Measurements from ENCODE around the gene OLFM1.

- TF ChIP-seq, protein P1, sequence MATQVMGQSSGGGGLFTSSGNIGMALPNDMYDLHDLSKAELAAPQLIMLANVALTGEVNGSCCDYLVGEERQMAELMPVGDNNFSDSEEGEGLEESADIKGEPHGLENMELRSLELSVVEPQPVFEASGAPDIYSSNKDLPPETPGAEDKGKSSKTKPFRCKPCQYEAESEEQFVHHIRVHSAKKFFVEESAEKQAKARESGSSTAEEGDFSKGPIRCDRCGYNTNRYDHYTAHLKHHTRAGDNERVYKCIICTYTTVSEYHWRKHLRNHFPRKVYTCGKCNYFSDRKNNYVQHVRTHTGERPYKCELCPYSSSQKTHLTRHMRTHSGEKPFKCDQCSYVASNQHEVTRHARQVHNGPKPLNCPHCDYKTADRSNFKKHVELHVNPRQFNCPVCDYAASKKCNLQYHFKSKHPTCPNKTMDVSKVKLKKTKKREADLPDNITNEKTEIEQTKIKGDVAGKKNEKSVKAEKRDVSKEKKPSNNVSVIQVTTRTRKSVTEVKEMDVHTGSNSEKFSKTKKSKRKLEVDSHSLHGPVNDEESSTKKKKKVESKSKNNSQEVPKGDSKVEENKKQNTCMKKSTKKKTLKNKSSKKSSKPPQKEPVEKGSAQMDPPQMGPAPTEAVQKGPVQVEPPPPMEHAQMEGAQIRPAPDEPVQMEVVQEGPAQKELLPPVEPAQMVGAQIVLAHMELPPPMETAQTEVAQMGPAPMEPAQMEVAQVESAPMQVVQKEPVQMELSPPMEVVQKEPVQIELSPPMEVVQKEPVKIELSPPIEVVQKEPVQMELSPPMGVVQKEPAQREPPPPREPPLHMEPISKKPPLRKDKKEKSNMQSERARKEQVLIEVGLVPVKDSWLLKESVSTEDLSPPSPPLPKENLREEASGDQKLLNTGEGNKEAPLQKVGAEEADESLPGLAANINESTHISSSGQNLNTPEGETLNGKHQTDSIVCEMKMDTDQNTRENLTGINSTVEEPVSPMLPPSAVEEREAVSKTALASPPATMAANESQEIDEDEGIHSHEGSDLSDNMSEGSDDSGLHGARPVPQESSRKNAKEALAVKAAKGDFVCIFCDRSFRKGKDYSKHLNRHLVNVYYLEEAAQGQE (IDR thresholded peaks at IDR 0.05; ENCODE audit: low read depth) = no peak
- TF ChIP-seq ZBTB33 (IDR thresholded peaks at IDR 0.05; ENCODE audit: extremely low read depth, insufficient replicate concordance, low read length) (no peak), POLR2A (IDR thresholded peaks at IDR 0.05; ENCODE audit: borderline replicate concordance, extremely low read depth, insufficient read depth, insufficient read length) (no peak), EZH2 (IDR thresholded peaks at IDR 0.05) (no peak)
- TF ChIP-seq, protein P2, sequence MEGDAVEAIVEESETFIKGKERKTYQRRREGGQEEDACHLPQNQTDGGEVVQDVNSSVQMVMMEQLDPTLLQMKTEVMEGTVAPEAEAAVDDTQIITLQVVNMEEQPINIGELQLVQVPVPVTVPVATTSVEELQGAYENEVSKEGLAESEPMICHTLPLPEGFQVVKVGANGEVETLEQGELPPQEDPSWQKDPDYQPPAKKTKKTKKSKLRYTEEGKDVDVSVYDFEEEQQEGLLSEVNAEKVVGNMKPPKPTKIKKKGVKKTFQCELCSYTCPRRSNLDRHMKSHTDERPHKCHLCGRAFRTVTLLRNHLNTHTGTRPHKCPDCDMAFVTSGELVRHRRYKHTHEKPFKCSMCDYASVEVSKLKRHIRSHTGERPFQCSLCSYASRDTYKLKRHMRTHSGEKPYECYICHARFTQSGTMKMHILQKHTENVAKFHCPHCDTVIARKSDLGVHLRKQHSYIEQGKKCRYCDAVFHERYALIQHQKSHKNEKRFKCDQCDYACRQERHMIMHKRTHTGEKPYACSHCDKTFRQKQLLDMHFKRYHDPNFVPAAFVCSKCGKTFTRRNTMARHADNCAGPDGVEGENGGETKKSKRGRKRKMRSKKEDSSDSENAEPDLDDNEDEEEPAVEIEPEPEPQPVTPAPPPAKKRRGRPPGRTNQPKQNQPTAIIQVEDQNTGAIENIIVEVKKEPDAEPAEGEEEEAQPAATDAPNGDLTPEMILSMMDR (IDR thresholded peaks at IDR 0.05 in 2 of 3, conservative IDR thresholded peaks at IDR 0.05 in 1 of 3; ENCODE audit: borderline replicate concordance in 1 of 3, insufficient read depth in 1 of 3, low read depth in 2 of 3, low read length in 2 of 3) = no peak
Measured at GRCh38 chr9:135067096-135067710, 20.3 kb upstream of the OLFM1 start.
